Mesenchymal stem cell (in vitro differentiated cells and primary cell): ENCODE data around the gene TSPAN4.

Source experiments
- DNase-seq: peaks from one replicate; pipeline ENCODE4 v3.0.0-alpha.2; 2013
- H2AFZ ChIP-seq: one replicate; pipeline ENCODE4 v1.6.1; 2013; ENCODE audit warnings: low read depth, mild to moderate bottlenecking, control low read depth, inconsistent platforms, low read length, moderate library complexity
- H2AK5ac ChIP-seq: 2 replicates; pipeline ENCODE4 v1.6.1; 2013; ENCODE audit warnings: low read length, moderate library complexity, mild to moderate bottlenecking, inconsistent platforms; ENCODE audit not compliant: severe bottlenecking
- H2BK120ac ChIP-seq: one replicate; pipeline ENCODE4 v1.6.1; 2013; ENCODE audit warnings: low read depth, mild to moderate bottlenecking, inconsistent platforms, low read length, moderate library complexity
- H2BK12ac ChIP-seq, 2 experiments: one replicate each; pipeline ENCODE4 v1.6.1; 2013; ENCODE audit warnings: inconsistent platforms in 2 of 2, low read length in 2 of 2, mild to moderate bottlenecking in 2 of 2, moderate library complexity in 2 of 2, control low read depth in 1 of 2
- H2BK15ac ChIP-seq: one replicate; pipeline ENCODE4 v1.6.1; 2013; ENCODE audit warnings: mild to moderate bottlenecking, low read depth, inconsistent platforms; ENCODE audit not compliant: poor library complexity, severe bottlenecking
- H2BK5ac ChIP-seq: 2 replicates; pipeline ENCODE4 v1.6.1; 2013; ENCODE audit warnings: low read depth, mild to moderate bottlenecking, low read length, control low read depth, inconsistent platforms; ENCODE audit not compliant: poor library complexity, severe bottlenecking
- H3K14ac ChIP-seq, 2 experiments: one replicate each; pipeline ENCODE4 v1.6.1; 2013; ENCODE audit warnings: inconsistent platforms in 2 of 2, low read length in 2 of 2, control low read depth in 1 of 2, mild to moderate bottlenecking in 1 of 2, moderate library complexity in 1 of 2
- H3K18ac ChIP-seq, 2 experiments: one replicate each; pipeline ENCODE4 v1.6.1; 2013; ENCODE audit warnings: inconsistent platforms in 2 of 2, low read length in 2 of 2, control low read depth in 1 of 2, low read depth in 1 of 2, mild to moderate bottlenecking in 1 of 2
- H3K23ac ChIP-seq, 2 experiments: one replicate each; pipeline ENCODE4 v1.6.1; 2013; ENCODE audit warnings: inconsistent platforms in 2 of 2, low read length in 2 of 2, mild to moderate bottlenecking in 2 of 2, moderate library complexity in 2 of 2, control low read depth in 1 of 2
- H3K27ac ChIP-seq: 2 replicates; pipeline ENCODE4 v1.5.1; 2013; ENCODE audit warnings: mild to moderate bottlenecking, moderate library complexity, low read length, control low read depth, inconsistent platforms; ENCODE audit not compliant: poor library complexity, severe bottlenecking
- H3K27me3 ChIP-seq, 2 experiments: 2 replicates each; pipeline versions ENCODE4 v1.6.1 to v1.7.0; 2013; ENCODE audit warnings: low read length in 2 of 2, mild to moderate bottlenecking in 2 of 2, moderate library complexity in 2 of 2, control low read depth in 1 of 2, inconsistent platforms in 1 of 2; ENCODE audit not compliant: control insufficient read depth in 1 of 2, insufficient read depth in 1 of 2
- H3K36me3 ChIP-seq, 2 experiments: 2 replicates each; pipeline versions ENCODE4 v1.6.1 to v1.7.0; 2013; ENCODE audit warnings: low read length in 2 of 2, control low read depth in 1 of 2, inconsistent platforms in 1 of 2, low read depth in 1 of 2, mild to moderate bottlenecking in 1 of 2; ENCODE audit not compliant: insufficient read depth in 2 of 2, control insufficient read depth in 1 of 2
- H3K4ac ChIP-seq, 2 experiments: one replicate each; pipeline ENCODE4 v1.6.1; 2013; ENCODE audit warnings: inconsistent platforms in 2 of 2, low read length in 2 of 2, mild to moderate bottlenecking in 2 of 2, moderate library complexity in 2 of 2, control low read depth in 1 of 2, low read depth in 1 of 2
- H3K4me1 ChIP-seq: 2 replicates; pipeline ENCODE4 v1.6.1; 2013; ENCODE audit warnings: low read depth, low read length, control low read depth; ENCODE audit not compliant: control insufficient read depth, insufficient read depth
- H3K4me2 ChIP-seq: 2 replicates; pipeline ENCODE4 v1.6.1; 2013; ENCODE audit warnings: low read length, mild to moderate bottlenecking, inconsistent platforms; ENCODE audit not compliant: poor library complexity, severe bottlenecking
- H3K4me3 ChIP-seq, 2 experiments: 2 replicates each; pipeline versions ENCODE4 v1.5.1 to v1.7.0; 2013; ENCODE audit warnings: low read length in 2 of 2, mild to moderate bottlenecking in 2 of 2, control low read depth in 1 of 2, low read depth in 1 of 2; ENCODE audit not compliant: insufficient read depth in 1 of 2
- H3K79me1 ChIP-seq: replicated peaks from 2 replicates; pipeline ENCODE4 v1.6.1; 2013; ENCODE audit warnings: mild to moderate bottlenecking, control low read depth, low read length, inconsistent platforms; ENCODE audit not compliant: poor library complexity, severe bottlenecking
- H3K9ac ChIP-seq: 2 replicates; pipeline ENCODE4 v1.7.0; 2013; ENCODE audit warnings: mild to moderate bottlenecking, low read length, moderate library complexity
- H3K9me3 ChIP-seq: 2 replicates; pipeline ENCODE4 v1.7.0; 2013; ENCODE audit warnings: mild to moderate bottlenecking, low read length; ENCODE audit not compliant: control insufficient read depth
- H4K8ac ChIP-seq: one replicate; pipeline ENCODE4 v1.6.1; 2013; ENCODE audit warnings: inconsistent platforms, mild to moderate bottlenecking, low read length, moderate library complexity
- H4K91ac ChIP-seq: one replicate; pipeline ENCODE4 v1.6.1; 2013; ENCODE audit warnings: mild to moderate bottlenecking, low read length, inconsistent platforms
- WGBS: methylation state at CpG from one replicate; pipeline ENCODE4 v1.1.7; 2013; ENCODE audit warnings: mixed read lengths; 5-methylcytosine and 5-hydroxymethylcytosine counted together

Gene TSPAN4

DNA sequence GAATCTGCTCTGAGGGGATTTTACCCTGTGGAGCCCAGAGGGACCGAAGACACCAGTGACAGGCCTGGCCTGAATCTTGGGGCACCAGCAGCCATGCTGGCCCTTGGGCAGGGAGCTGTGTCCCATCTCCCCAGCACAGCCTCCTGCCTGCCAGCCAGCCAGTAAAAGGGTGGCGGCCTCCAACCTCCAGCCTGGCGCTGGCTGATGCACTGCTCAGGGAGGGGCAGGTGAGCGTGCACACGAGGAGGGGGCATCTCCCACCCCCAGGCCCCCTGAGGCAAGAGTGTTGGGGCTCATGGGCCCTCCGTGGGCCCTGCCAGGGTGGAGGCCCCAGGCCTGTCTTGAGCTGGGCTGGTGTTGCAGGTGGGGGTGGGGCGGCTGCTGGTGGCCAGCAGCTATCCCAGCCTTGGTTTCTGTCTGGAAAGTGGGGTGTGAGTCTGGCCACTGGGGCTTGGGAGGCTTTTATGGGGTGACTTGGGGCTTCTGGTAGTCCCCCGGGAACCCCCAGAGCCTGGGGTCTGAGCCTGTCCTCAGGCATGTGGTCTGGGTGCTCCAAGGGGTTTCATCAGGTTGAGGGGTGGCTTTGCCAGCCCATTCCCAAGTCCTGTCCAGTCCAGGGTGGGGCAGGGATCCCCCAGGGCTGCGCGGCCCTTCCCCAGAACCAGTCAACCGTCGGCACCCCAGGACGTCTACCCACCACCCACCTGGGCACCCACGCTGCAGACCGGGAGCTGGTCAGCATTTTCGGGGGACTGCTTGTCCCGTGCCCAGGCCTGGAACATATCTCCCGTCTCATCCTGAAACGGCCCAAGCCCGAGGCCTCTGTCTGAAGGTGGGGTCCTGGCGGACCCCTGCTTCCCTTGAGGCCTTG lies 17.8 kb downstream of the TSPAN4 start:
- peaks cover 26% of the 10 kb centered on the region for H3K79me1 ChIP-seq
- H3K9me3 ChIP-seq = no peaks in the 10 kb centered on the region
- H3K36me3 ChIP-seq = peaks cover 34 to 65% of the 10 kb centered on the region in 2 experiments
- peak overlapping the region in 1 of 2 experiments; percentile 21 for H2BK12ac ChIP-seq
- peak overlapping the region in 1 of 2 experiments; percentile 47 for H3K4ac ChIP-seq
- H2AK5ac ChIP-seq = peak overlapping the region; percentile 68
- peak overlapping the region; percentile 54 for H3K9ac ChIP-seq
- H4K91ac ChIP-seq = peak overlapping the region; percentile 3
- peak overlapping the region; percentile 45 for H3K27ac ChIP-seq
- no peak overlapping the region for H3K4me2 ChIP-seq
- no peak overlapping the region for H2BK15ac ChIP-seq
- peak overlapping the region in 1 of 2 experiments; percentile 27 for H3K23ac ChIP-seq
- H2BK5ac ChIP-seq = no peak overlapping the region
- peak overlapping the region in 1 of 2 experiments; percentile 18 for H3K14ac ChIP-seq
- H2BK120ac ChIP-seq = peak overlapping the region; percentile 37
- peak overlapping the region; percentile 78 for H4K8ac ChIP-seq
- WGBS = 91% methylated on average over 21 of the region's 21 CpGs
- peaks cover 68% of the 10 kb centered on the region for H3K4me1 ChIP-seq
- H3K27me3 ChIP-seq = no peaks in the 10 kb centered on the region
- no peak for DNase-seq
- H3K4me3 ChIP-seq = peak overlapping the region in 1 of 2 experiments; percentile 35
- peak overlapping the region; percentile 38 to 86 for H3K18ac ChIP-seq
- H2AFZ ChIP-seq = no peak overlapping the region

DNA sequence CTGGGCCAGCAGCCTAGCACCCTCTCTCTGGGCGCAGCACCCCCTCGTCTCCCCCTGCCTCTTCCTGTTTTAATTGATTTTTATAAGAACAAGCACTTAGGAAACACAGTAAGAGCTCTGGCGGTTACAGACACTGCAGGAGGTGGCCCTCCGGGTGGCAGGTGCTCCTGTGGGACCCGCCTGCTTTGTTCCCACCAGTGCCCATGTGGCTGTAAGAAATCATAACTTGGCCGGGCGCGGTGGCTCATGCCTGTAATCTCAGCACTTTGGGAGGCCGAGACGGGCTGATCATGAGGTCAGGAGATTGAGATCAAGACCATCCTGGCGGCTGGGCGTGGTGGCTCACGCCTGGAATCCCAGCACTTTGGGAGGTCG lies 18.4 kb downstream of the TSPAN4 start:
- WGBS = 97% methylated on average over 14 of the region's 14 CpGs
- peaks cover 24% of the 10 kb centered on the region for H3K79me1 ChIP-seq
- H3K4ac ChIP-seq = no peak overlapping the region
- H3K4me3 ChIP-seq = no peak overlapping the region
- H2BK15ac ChIP-seq = no peak overlapping the region
- no peak overlapping the region for H2BK5ac ChIP-seq
- H3K23ac ChIP-seq = no peak overlapping the region
- H3K36me3 ChIP-seq = peaks cover 34 to 65% of the 10 kb centered on the region in 2 experiments
- no peak overlapping the region for H3K9ac ChIP-seq
- peaks cover 70% of the 10 kb centered on the region for H3K4me1 ChIP-seq
- no peaks in the 10 kb centered on the region for H3K9me3 ChIP-seq
- no peak overlapping the region for H2BK12ac ChIP-seq
- H3K4me2 ChIP-seq = no peak overlapping the region
- no peak overlapping the region for H2AK5ac ChIP-seq
- H3K27ac ChIP-seq = no peak overlapping the region
- no peak overlapping the region for H4K91ac ChIP-seq
- no peak for DNase-seq
- no peak overlapping the region for H4K8ac ChIP-seq
- H3K14ac ChIP-seq = no peak overlapping the region
- H3K27me3 ChIP-seq = no peaks in the 10 kb centered on the region
- H2BK120ac ChIP-seq = no peak overlapping the region
- no peak overlapping the region for H3K18ac ChIP-seq
- no peak overlapping the region for H2AFZ ChIP-seq

DNA sequence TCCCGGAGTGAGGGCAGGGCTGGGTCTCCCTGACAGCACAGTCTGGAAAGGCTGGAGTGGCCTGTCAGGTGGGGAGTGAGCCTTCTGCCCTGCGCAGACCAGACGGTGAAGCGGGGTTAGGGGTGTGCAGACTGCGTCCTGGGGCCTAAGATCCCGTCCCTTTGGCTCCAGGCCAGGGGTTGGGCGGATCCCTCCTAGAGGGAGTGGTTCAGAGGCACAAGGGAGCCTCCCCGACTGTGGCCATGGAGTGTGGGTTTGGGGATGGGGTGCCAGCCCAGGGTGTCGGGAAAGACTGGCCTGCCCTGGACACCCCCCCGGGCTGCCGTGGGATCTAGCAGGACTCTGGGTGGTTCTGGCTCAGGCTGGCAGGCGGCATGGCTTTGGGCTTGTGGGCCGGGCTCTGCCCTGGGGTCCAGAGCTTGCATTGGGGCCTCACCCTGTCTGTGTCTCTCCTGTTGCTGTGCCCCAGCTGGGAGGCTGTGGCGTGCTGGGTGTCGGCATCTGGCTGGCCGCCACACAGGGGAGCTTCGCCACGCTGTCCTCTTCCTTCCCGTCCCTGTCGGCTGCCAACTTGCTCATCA lies 19.5 kb downstream of the TSPAN4 start:
- H3K27me3 ChIP-seq = no peaks in the 10 kb centered on the region
- peak overlapping the region; percentile 23 for H2AK5ac ChIP-seq
- 85% methylated on average over 20 of the region's 20 CpGs for WGBS
- peaks cover 68% of the 10 kb centered on the region for H3K4me1 ChIP-seq
- no peak overlapping the region for H2BK12ac ChIP-seq
- peak overlapping the region; percentile 19 for H4K8ac ChIP-seq
- no peak overlapping the region for H4K91ac ChIP-seq
- H3K79me1 ChIP-seq = peaks cover 21% of the 10 kb centered on the region
- H3K36me3 ChIP-seq = peaks cover 37 to 68% of the 10 kb centered on the region in 2 experiments
- H2BK15ac ChIP-seq = no peak overlapping the region
- no peak overlapping the region for H3K23ac ChIP-seq
- H3K9ac ChIP-seq = peak overlapping the region; percentile 1
- H2BK5ac ChIP-seq = no peak overlapping the region
- H2AFZ ChIP-seq = no peak overlapping the region
- no peak overlapping the region for H3K14ac ChIP-seq
- H3K4me2 ChIP-seq = no peak overlapping the region
- no peak for DNase-seq
- H3K18ac ChIP-seq = no peak overlapping the region
- H2BK120ac ChIP-seq = no peak overlapping the region
- H3K27ac ChIP-seq = no peak overlapping the region
- H3K4me3 ChIP-seq = no peak overlapping the region
- no peak overlapping the region for H3K4ac ChIP-seq
- H3K9me3 ChIP-seq = no peaks in the 10 kb centered on the region

DNA sequence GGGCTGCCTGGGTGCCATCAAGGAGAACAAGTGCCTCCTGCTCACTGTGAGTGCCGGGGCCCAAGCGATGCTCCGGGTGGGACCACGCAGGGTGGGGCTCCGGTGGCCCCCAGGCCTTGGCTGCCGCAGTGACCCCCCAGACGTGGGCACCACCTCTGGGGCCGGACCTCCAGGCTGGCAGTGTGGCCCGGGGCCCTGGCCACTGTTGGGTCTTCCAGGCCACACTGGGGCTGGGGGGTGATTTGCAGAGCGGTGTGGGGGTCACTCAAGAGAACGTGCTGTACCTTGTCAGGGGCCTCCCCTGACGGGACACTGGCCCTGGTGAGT lies 20.0 kb downstream of the TSPAN4 start:
- Histone ChIP-seq H2AK5ac (peak overlapping the region; percentile 23), H3K14ac (no peak overlapping the region), H3K4me2 (peak overlapping the region; percentile 55), H3K27me3 (no peaks in the 10 kb centered on the region), H2BK5ac (no peak overlapping the region), H4K91ac (no peak overlapping the region), H3K23ac (no peak overlapping the region), H3K4me3 (no peak overlapping the region), H2BK120ac (no peak overlapping the region), H2BK12ac (no peak overlapping the region), H3K4ac (no peak overlapping the region), H3K79me1 (peaks cover 21% of the 10 kb centered on the region), H3K9me3 (no peaks in the 10 kb centered on the region), H2AFZ (no peak overlapping the region), H3K36me3 (peaks cover 37 to 67% of the 10 kb centered on the region in 2 experiments), H2BK15ac (no peak overlapping the region), H3K27ac (peak overlapping the region; percentile 93), H3K18ac (no peak overlapping the region), H3K9ac (no peak overlapping the region), H4K8ac (peak overlapping the region; percentile 19), H3K4me1 (peaks cover 68% of the 10 kb centered on the region)
- DNase-seq = no peak
- 93% methylated on average over 11 of the region's 12 CpGs for WGBS
